K562 (cell line): ENCODE results near the gene PUSL1. TPM values are rescaled to one million over a fixed set of nuclear protein-coding genes. Genes with fewer than 3 reads are reported as not detected.
A peak's percentile ranks its signal among the peaks of the same experiment; 100 is the strongest.

Experiments
- GABPB1 ChIP-seq: sonication (generic); formaldehyde crosslinking; IDR thresholded peaks from 2 replicates; pipeline ENCODE4 v1.8.0; 2022; ENCODE audit warnings: mild to moderate bottlenecking, missing genetic modification reagents
- NCOA1 ChIP-seq: fragments of 450-650 bp; IDR thresholded peaks from 2 replicates; pipeline ENCODE4 v1.6.1; 2016; ENCODE audit warnings: low read depth
- POLR2A ChIP-seq: fragments of 450-650 bp; conservative IDR thresholded peaks from 2 replicates; pipeline ENCODE4 v1.6.1; 2016
- XRCC3 ChIP-seq: fragments of 450-650 bp; IDR thresholded peaks from 2 replicates; pipeline ENCODE4 v1.6.1; 2017; ENCODE audit warnings: mild to moderate bottlenecking, moderate library complexity
- ZC3H8 ChIP-seq: fragments of 450-650 bp; IDR thresholded peaks from 2 replicates; pipeline ENCODE4 v1.6.1; 2017
- ZNF41 ChIP-seq: fragments of 250-450 bp; sonication (Bioruptor Pico); conservative IDR thresholded peaks from 2 replicates; pipeline ENCODE4 v1.4.0; 2020; ENCODE audit warnings: mild to moderate bottlenecking
- ZNF655 ChIP-seq: fragments of 250-450 bp; sonication (Bioruptor Pico); IDR thresholded peaks from 2 replicates; pipeline ENCODE4 v1.5.0; 2021
- polyA plus RNA-seq, 8 experiments: library from polyadenylated mRNA; depleted of rRNA in 4 of 8; stranded (reverse) in 5 of 8; unstranded in 3 of 8; fragments of >200 nt; fragmentation: Nextera tagmentation in 2 of 8; fragmentation: Illumina TruSeq in 1 of 8; extraction: Ambion mirVana in 2 of 8; extraction: Trizol in 1 of 8; gene quantifications; 2 replicates each; pipeline versions ENCODE4 v1.2.1 to v1.2.3, GENCODE V29; 2011 to 2014; ENCODE audit warnings: inconsistent platforms in 1 of 8, missing spikeins in 1 of 8
- total RNA-seq, 7 experiments: library from RNA; depleted of rRNA in 6 of 7; stranded (reverse); fragments of >200 nt in 6 of 7; fragmentation: Illumina TruSeq in 2 of 7; extraction: Trizol in 2 of 7; gene quantifications; 2 replicates each; pipeline versions ENCODE4 v1.2.1 to v1.2.3, GENCODE V29; 2011 to 2021; ENCODE audit warnings: low replicate concordance in 1 of 7
- TF ChIP-seq, protein P1 (sequence below), 2 experiments: fragments of 450-650 bp; conservative IDR thresholded peaks; 2 replicates each; pipeline ENCODE4 v1.6.1; 2017; ENCODE audit warnings: mild to moderate bottlenecking in 2 of 2, moderate library complexity in 2 of 2

The PUSL1 gene
- total and polyA plus RNA-seq, 9 of the 15 experiments (the other 6 are each of a cell fraction or from before 2014, with no cell fraction given): 0.62 to 86.9 (median 13.6) TPM

- no peak for TF ChIP-seq ZNF41 (CRISPR knock-in tag)
- TF ChIP-seq, protein P1, sequence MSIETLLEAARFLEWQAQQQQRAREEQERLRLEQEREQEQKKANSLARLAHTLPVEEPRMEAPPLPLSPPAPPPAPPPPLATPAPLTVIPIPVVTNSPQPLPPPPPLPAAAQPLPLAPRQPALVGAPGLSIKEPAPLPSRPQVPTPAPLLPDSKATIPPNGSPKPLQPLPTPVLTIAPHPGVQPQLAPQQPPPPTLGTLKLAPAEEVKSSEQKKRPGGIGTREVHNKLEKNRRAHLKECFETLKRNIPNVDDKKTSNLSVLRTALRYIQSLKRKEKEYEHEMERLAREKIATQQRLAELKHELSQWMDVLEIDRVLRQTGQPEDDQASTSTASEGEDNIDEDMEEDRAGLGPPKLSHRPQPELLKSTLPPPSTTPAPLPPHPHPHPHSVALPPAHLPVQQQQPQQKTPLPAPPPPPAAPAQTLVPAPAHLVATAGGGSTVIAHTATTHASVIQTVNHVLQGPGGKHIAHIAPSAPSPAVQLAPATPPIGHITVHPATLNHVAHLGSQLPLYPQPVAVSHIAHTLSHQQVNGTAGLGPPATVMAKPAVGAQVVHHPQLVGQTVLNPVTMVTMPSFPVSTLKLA (conservative IDR thresholded peaks at IDR 0.05): no peak
- TF ChIP-seq ZNF655 (CRISPR knock-in tag): no peak
- TF ChIP-seq NCOA1: no peak
- no peak for TF ChIP-seq XRCC3
- peak; percentile 24; the same call in 1 of the 2 replicates for TF ChIP-seq POLR2A
- no peak for TF ChIP-seq ZC3H8
- no peak for TF ChIP-seq GABPB1 (CRISPR knock-in tag)
Observed at GRCh38 chr1:1270813-1271212, 37.6 kb upstream of the PUSL1 start (continued).
